KMS-11 (cell line): ENCODE data around the gene TMCC3.
"Not testable (repeated sequence)": the region's sequence is repeated elsewhere in the genome, so short reads cannot be mapped to it uniquely, and the experiment has no call there.

Experiments used
- H2AFZ ChIP-seq: fragments of 200-600 bp; sonication (generic); 2 replicates; pipeline ENCODE4 v1.6.1; 2016; ENCODE audit warnings: antibody characterized with exemption, mixed run types, low read depth
- H3K27ac ChIP-seq: fragments of 200-600 bp; sonication (generic); 2 replicates; pipeline ENCODE4 v1.6.1; 2016; ENCODE audit warnings: mild to moderate bottlenecking, mixed run types
- H3K27me3 ChIP-seq: fragments of 200-600 bp; sonication (generic); 2 replicates; pipeline ENCODE4 v1.6.1; 2017; ENCODE audit warnings: mild to moderate bottlenecking, low read depth, mixed run types, moderate library complexity; ENCODE audit not compliant: insufficient read depth
- H3K36me3 ChIP-seq: fragments of 200-600 bp; sonication (generic); 2 replicates; pipeline ENCODE4 v1.6.1; 2017; ENCODE audit warnings: mild to moderate bottlenecking, mixed run types; ENCODE audit not compliant: insufficient read depth
- H3K4me1 ChIP-seq: fragments of 200-600 bp; sonication (generic); 2 replicates; pipeline ENCODE4 v1.6.1; 2016; ENCODE audit warnings: mild to moderate bottlenecking, low read depth, mixed run types; ENCODE audit not compliant: poor library complexity, severe bottlenecking
- H3K4me2 ChIP-seq: fragments of 200-600 bp; sonication (generic); 2 replicates; pipeline ENCODE4 v1.7.0; 2016; ENCODE audit warnings: mild to moderate bottlenecking, mixed run types
- H3K4me3 ChIP-seq: fragments of 200-600 bp; sonication (generic); IDR thresholded peaks from 2 replicates; pipeline ENCODE4 v1.6.1; 2017; ENCODE audit warnings: low read depth, low read length, mixed read lengths; ENCODE audit not compliant: insufficient read depth
- H3K79me2 ChIP-seq: fragments of 200-600 bp; sonication (generic); 2 replicates; pipeline ENCODE4 v1.6.1; 2016; ENCODE audit warnings: low read depth, mixed run types; ENCODE audit not compliant: insufficient read depth
- H3K9ac ChIP-seq: fragments of 200-600 bp; sonication (generic); 2 replicates; pipeline ENCODE4 v1.6.1; 2016; ENCODE audit warnings: mild to moderate bottlenecking, mixed run types
- H4K20me1 ChIP-seq: fragments of 200-600 bp; sonication (generic); 2 replicates; pipeline ENCODE4 v1.6.1; 2016; ENCODE audit warnings: mild to moderate bottlenecking, mixed run types; ENCODE audit not compliant: insufficient read depth
- CTCF ChIP-seq: fragments of 200-600 bp; sonication (generic); conservative IDR thresholded peaks from 2 replicates; pipeline ENCODE4 v1.6.1; 2017; ENCODE audit warnings: low read depth, mild to moderate bottlenecking, antibody characterized with exemption, low read length, moderate library complexity, mixed read lengths

The TMCC3 gene

GRCh38 chr12:94694732-94695131 is 44.4 kb upstream of the TMCC3 start:
- no peak overlapping the region for H3K4me3 ChIP-seq
- no peaks in the 10 kb centered on the region for H4K20me1 ChIP-seq
- no peaks in the 10 kb centered on the region for H3K79me2 ChIP-seq
- H3K36me3 ChIP-seq = no peaks in the 10 kb centered on the region
- TF ChIP-seq CTCF = no peak
- no peak overlapping the region for H3K27ac ChIP-seq
- H3K4me2 ChIP-seq = no peak overlapping the region
- H3K4me1 ChIP-seq = no peaks in the 10 kb centered on the region
- H3K9ac ChIP-seq = no peak overlapping the region
- H3K27me3 ChIP-seq = no peaks in the 10 kb centered on the region
- H2AFZ ChIP-seq = no peak overlapping the region

- H3K4me3 ChIP-seq, H3K79me2 ChIP-seq, H3K4me2 ChIP-seq, H3K4me1 ChIP-seq, H3K9ac ChIP-seq, H3K36me3 ChIP-seq, H3K27ac ChIP-seq, H2AFZ ChIP-seq, H4K20me1 ChIP-seq, H3K27me3 ChIP-seq: not testable (repeated sequence)
These were observed 42.5 kb upstream of the TMCC3 start for GRCh38 chr12:94692826-94693225.

GRCh38 chr12:94690198-94690771 is 39.9 kb upstream of the TMCC3 start:
- H3K27ac ChIP-seq = no peak overlapping the region
- no peaks in the 10 kb centered on the region for H4K20me1 ChIP-seq
- H3K4me1 ChIP-seq = no peaks in the 10 kb centered on the region
- H3K4me2 ChIP-seq = no peak overlapping the region
- no peaks in the 10 kb centered on the region for H3K27me3 ChIP-seq
- H3K4me3 ChIP-seq = no peak overlapping the region
- no peaks in the 10 kb centered on the region for H3K79me2 ChIP-seq
- no peak overlapping the region for H3K9ac ChIP-seq
- no peak overlapping the region for H2AFZ ChIP-seq
- TF ChIP-seq CTCF = no peak
- H3K36me3 ChIP-seq = no peaks in the 10 kb centered on the region

- Histone ChIP-seq H3K36me3 (no peaks in the 10 kb centered on the region), H3K27ac (no peak overlapping the region), H3K79me2 (no peaks in the 10 kb centered on the region), H4K20me1 (no peaks in the 10 kb centered on the region), H3K4me1 (no peaks in the 10 kb centered on the region), H3K9ac (no peak overlapping the region), H3K4me3 (no peak overlapping the region), H3K27me3 (no peaks in the 10 kb centered on the region), H3K4me2 (no peak overlapping the region), H2AFZ (no peak overlapping the region)
- TF ChIP-seq CTCF = no peak
These were observed 39.3 kb upstream of the TMCC3 start for GRCh38 chr12:94689646-94690036.

- TF ChIP-seq CTCF = no peak
- no peak overlapping the region for H3K27ac ChIP-seq
- H3K36me3 ChIP-seq = no peaks in the 10 kb centered on the region
- H3K4me3 ChIP-seq = no peak overlapping the region
- H3K79me2 ChIP-seq = no peaks in the 10 kb centered on the region
- H3K4me2 ChIP-seq = no peak overlapping the region
- no peaks in the 10 kb centered on the region for H3K27me3 ChIP-seq
- H3K4me1 ChIP-seq = no peaks in the 10 kb centered on the region
- H2AFZ ChIP-seq = no peak overlapping the region
- H4K20me1 ChIP-seq = no peaks in the 10 kb centered on the region
- no peak overlapping the region for H3K9ac ChIP-seq
These were observed 38.8 kb upstream of the TMCC3 start for GRCh38 chr12:94689002-94689645.
